GM23338 (cell line): Measurements from ENCODE around the gene DHRS3. TPM values are rescaled to one million over a fixed set of nuclear protein-coding genes. Genes with fewer than 3 reads are reported as not detected.
A peak's percentile ranks its signal among the peaks of the same experiment; 100 is the strongest.

Experiments used
- ATAC-seq: fragments of 200-7000 bp; cut with Tn5 transposase; 3 replicates; pipeline ENCODE4 v1.9.1; 2020
- DNase-seq: peaks from one replicate; pipeline ENCODE4 v3.0.0-alpha.2; 2015; ENCODE audit warnings: low spot score
- H2AFZ ChIP-seq: fragments of 200-600 bp; sonication (generic); 2 replicates; pipeline ENCODE4 v1.8.0; 2016; ENCODE audit warnings: antibody characterized with exemption, mild to moderate bottlenecking, moderate library complexity
- H3F3A ChIP-seq: fragments of 200-600 bp; sonication (generic); replicated peaks from 2 replicates; pipeline ENCODE4 v1.8.0; 2017; ENCODE audit warnings: antibody characterized with exemption, mixed run types, low read depth
- H3K27ac ChIP-seq: fragments of 200-600 bp; sonication (generic); 2 replicates; pipeline ENCODE4 v1.6.1; 2016; ENCODE audit warnings: low read depth
- H3K27me3 ChIP-seq: fragments of 200-600 bp; sonication (generic); 2 replicates; pipeline ENCODE4 v1.8.0; 2016; ENCODE audit warnings: mild to moderate bottlenecking, mixed run types, moderate library complexity; ENCODE audit not compliant: insufficient read depth
- H3K36me3 ChIP-seq: fragments of 200-600 bp; sonication (generic); 2 replicates; pipeline ENCODE4 v1.8.0; 2016; ENCODE audit warnings: mild to moderate bottlenecking; ENCODE audit not compliant: insufficient read depth
- H3K4me1 ChIP-seq: fragments of 200-600 bp; sonication (generic); 2 replicates; pipeline ENCODE4 v1.8.0; 2016; ENCODE audit warnings: mild to moderate bottlenecking, moderate library complexity; ENCODE audit not compliant: insufficient read depth
- H3K4me2 ChIP-seq: fragments of 200-600 bp; sonication (generic); 2 replicates; pipeline ENCODE4 v1.7.1; 2017; ENCODE audit warnings: mixed run types
- H3K4me3 ChIP-seq: fragments of 200-600 bp; sonication (generic); 2 replicates; pipeline ENCODE4 v1.6.1; 2016; ENCODE audit warnings: mixed run types
- H3K79me2 ChIP-seq: fragments of 200-600 bp; sonication (generic); replicated peaks from 2 replicates; pipeline ENCODE4 v1.8.0; 2017; ENCODE audit warnings: mild to moderate bottlenecking; ENCODE audit not compliant: insufficient read depth
- H3K9me2 ChIP-seq: fragments of 200-600 bp; sonication (generic); 2 replicates; pipeline ENCODE4 v1.8.0; 2017; ENCODE audit not compliant: insufficient read depth
- H4K20me1 ChIP-seq: fragments of 200-600 bp; sonication (generic); replicated peaks from 2 replicates; pipeline ENCODE4 v1.8.0; 2017; ENCODE audit warnings: mild to moderate bottlenecking; ENCODE audit not compliant: insufficient read depth
- H3K27ac Mint-ChIP-seq: 2 replicates; pipeline ENCODE4 v1.8.0; 2020; ENCODE audit warnings: inconsistent platforms, mild to moderate bottlenecking, moderate library complexity, mixed read lengths
- H3K27me3 Mint-ChIP-seq: 3 replicates; pipeline ENCODE4 v1.8.0; 2022; ENCODE audit warnings: low read depth, mild to moderate bottlenecking, moderate library complexity, mixed read lengths, inconsistent platforms; ENCODE audit not compliant: insufficient read depth, poor library complexity
- H3K36me3 Mint-ChIP-seq: 3 replicates; pipeline ENCODE4 v1.8.0; 2021; ENCODE audit warnings: low read depth, mild to moderate bottlenecking, inconsistent platforms, moderate library complexity, mixed read lengths
- H3K4me1 Mint-ChIP-seq: 3 replicates; pipeline ENCODE4 v1.8.0; 2020; ENCODE audit warnings: mild to moderate bottlenecking, inconsistent platforms, mixed read lengths
- H3K4me3 Mint-ChIP-seq: 3 replicates; pipeline ENCODE4 v1.8.0; 2021; ENCODE audit warnings: moderate library complexity, mild to moderate bottlenecking, inconsistent platforms, mixed read lengths
- H3K9me3 Mint-ChIP-seq: 3 replicates; pipeline ENCODE4 v1.8.0; 2020; ENCODE audit warnings: moderate library complexity, mild to moderate bottlenecking, inconsistent platforms, mixed read lengths
- EZH2 ChIP-seq: fragments of 200-600 bp; sonication (generic); IDR thresholded peaks from one replicate; pipeline ENCODE4 v1.8.0; 2017; ENCODE audit warnings: antibody characterized with exemption, mild to moderate bottlenecking, low read depth; ENCODE audit not compliant: unreplicated experiment
- EZH2phosphoT487 ChIP-seq: fragments of 200-600 bp; sonication (generic); IDR thresholded peaks from one replicate; pipeline ENCODE4 v1.8.1; 2018; ENCODE audit warnings: antibody characterized with exemption; ENCODE audit not compliant: unreplicated experiment
- JUNB ChIP-seq: IDR thresholded peaks from one replicate; pipeline ENCODE4 v1.6.1; 2016; ENCODE audit warnings: antibody characterized with exemption; ENCODE audit not compliant: unreplicated experiment
- POLR2AphosphoS5 ChIP-seq: IDR thresholded peaks from 2 replicates; pipeline ENCODE4 v1.6.1; 2016; ENCODE audit warnings: antibody characterized with exemption, low read depth
- REST ChIP-seq: IDR thresholded peaks from one replicate; pipeline ENCODE4 v1.6.1; 2018; ENCODE audit warnings: antibody characterized with exemption; ENCODE audit not compliant: unreplicated experiment
- ZNF114 ChIP-seq: fragments of 250-450 bp; sonication (Bioruptor Pico); IDR thresholded peaks from 2 replicates; pipeline ENCODE4 v1.5.0; 2020; ENCODE audit warnings: mild to moderate bottlenecking, moderate library complexity
- polyA plus RNA-seq: library from polyadenylated mRNA; unstranded; fragments of >200 nt; fragmentation: Nextera tagmentation; extraction: Ambion mirVana; gene quantifications from 2 replicates; pipeline ENCODE4 v1.2.1, GENCODE V29; 2016
- total RNA-seq: library from RNA; depleted of rRNA; stranded (reverse); fragments of >200 nt; shearing (Covaris generic); gene quantifications from 2 replicates; pipeline ENCODE4 v1.2.3, GENCODE V29; 2014
- TF ChIP-seq, protein P1 (sequence below): fragments of 250-450 bp; sonication (Bioruptor Pico); IDR thresholded peaks from 2 replicates; pipeline ENCODE4 v1.5.0; 2020; ENCODE audit warnings: mild to moderate bottlenecking, moderate library complexity

The DHRS3 gene
- total and polyA plus RNA-seq, 2 experiments from 2014 or later: 21.0 to 26.0 TPM

GRCh38 chr1:12551584-12551983 is 66.4 kb downstream of the DHRS3 start (continued):
- TF ChIP-seq, protein P1, sequence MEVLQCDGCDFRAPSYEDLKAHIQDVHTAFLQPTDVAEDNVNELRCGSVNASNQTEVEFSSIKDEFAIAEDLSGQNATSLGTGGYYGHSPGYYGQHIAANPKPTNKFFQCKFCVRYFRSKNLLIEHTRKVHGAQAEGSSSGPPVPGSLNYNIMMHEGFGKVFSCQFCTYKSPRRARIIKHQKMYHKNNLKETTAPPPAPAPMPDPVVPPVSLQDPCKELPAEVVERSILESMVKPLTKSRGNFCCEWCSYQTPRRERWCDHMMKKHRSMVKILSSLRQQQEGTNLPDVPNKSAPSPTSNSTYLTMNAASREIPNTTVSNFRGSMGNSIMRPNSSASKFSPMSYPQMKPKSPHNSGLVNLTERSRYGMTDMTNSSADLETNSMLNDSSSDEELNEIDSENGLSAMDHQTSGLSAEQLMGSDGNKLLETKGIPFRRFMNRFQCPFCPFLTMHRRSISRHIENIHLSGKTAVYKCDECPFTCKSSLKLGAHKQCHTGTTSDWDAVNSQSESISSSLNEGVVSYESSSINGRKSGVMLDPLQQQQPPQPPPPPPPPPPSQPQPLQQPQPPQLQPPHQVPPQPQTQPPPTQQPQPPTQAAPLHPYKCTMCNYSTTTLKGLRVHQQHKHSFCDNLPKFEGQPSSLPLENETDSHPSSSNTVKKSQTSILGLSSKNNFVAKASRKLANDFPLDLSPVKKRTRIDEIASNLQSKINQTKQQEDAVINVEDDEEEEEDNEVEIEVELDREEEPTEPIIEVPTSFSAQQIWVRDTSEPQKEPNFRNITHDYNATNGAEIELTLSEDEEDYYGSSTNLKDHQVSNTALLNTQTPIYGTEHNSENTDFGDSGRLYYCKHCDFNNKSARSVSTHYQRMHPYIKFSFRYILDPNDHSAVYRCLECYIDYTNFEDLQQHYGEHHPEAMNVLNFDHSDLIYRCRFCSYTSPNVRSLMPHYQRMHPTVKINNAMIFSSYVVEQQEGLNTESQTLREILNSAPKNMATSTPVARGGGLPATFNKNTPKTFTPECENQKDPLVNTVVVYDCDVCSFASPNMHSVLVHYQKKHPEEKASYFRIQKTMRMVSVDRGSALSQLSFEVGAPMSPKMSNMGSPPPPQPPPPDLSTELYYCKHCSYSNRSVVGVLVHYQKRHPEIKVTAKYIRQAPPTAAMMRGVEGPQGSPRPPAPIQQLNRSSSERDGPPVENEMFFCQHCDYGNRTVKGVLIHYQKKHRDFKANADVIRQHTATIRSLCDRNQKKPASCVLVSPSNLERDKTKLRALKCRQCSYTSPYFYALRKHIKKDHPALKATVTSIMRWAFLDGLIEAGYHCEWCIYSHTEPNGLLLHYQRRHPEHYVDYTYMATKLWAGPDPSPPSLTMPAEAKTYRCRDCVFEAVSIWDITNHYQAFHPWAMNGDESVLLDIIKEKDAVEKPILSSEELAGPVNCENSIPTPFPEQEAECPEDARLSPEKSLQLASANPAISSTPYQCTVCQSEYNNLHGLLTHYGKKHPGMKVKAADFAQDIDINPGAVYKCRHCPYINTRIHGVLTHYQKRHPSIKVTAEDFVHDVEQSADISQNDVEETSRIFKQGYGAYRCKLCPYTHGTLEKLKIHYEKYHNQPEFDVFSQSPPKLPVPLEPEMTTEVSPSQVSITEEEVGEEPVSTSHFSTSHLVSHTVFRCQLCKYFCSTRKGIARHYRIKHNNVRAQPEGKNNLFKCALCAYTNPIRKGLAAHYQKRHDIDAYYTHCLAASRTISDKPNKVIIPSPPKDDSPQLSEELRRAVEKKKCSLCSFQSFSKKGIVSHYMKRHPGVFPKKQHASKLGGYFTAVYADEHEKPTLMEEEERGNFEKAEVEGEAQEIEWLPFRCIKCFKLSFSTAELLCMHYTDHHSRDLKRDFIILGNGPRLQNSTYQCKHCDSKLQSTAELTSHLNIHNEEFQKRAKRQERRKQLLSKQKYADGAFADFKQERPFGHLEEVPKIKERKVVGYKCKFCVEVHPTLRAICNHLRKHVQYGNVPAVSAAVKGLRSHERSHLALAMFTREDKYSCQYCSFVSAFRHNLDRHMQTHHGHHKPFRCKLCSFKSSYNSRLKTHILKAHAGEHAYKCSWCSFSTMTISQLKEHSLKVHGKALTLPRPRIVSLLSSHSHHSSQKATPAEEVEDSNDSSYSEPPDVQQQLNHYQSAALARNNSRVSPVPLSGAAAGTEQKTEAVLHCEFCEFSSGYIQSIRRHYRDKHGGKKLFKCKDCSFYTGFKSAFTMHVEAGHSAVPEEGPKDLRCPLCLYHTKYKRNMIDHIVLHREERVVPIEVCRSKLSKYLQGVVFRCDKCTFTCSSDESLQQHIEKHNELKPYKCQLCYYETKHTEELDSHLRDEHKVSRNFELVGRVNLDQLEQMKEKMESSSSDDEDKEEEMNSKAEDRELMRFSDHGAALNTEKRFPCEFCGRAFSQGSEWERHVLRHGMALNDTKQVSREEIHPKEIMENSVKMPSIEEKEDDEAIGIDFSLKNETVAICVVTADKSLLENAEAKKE: no peak
- TF ChIP-seq POLR2AphosphoS5: no peak

DNA sequence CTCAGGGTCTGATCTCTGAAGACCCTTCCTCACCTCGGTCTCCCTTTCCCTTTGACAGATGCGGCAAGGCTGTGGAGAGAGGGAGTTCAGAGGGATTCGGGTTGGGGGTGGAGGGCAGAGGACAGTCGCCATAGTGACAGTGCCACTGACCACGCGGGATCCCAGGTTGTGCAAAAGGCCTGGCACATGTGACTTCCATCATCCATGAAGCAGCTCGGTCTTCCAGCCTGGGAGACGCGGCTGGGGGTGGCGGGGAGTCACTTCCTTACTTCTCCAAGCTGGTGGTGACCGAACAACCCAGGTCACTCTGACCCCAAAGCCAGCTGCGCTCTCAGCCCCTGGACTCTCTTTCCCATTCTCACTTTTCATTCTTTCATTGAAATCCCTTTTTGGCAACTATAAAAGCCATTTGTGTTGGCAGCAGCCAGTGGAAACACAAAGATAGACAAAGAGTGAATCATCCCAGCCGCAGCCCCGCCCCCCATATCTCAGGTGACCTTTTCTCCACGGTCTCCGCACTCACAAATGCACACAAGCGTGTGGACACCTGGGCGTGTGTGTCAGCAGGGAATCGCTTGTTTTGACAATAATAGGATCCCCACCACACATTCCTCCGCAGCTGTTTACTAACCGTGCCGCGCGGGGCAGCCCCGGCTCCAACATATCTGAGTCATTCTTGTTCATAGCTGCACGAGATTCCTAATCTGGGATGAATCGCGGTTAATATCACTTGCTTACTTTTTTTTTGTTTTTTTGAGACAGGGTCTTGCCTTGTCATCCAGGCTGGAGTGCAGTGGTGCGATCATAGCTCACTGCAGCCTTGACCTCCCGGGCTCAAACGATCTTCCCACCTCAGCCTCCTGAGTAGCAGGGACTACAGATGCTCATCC is 68.3 kb downstream of the DHRS3 start:
- Histone ChIP-seq H3K36me3 (no peaks in the 10 kb centered on the region), H4K20me1 (no peaks in the 10 kb centered on the region), H3K4me3 (no peak overlapping the region), H3K4me1 (no peaks in the 10 kb centered on the region), H3K9me2 (no peaks in the 10 kb centered on the region), H3F3A (no peaks in the 10 kb centered on the region), H3K27ac (no peak overlapping the region), H3K4me2 (no peak overlapping the region), H3K79me2 (no peaks in the 10 kb centered on the region), H2AFZ (peak overlapping the region; percentile 56; the same call in 1 of the 2 replicates), H3K27me3 (no peaks in the 10 kb centered on the region)
- DNase-seq (no peak), ATAC-seq (no peak)
- H3K27me3 Mint-ChIP-seq: peaks cover 18% of the 10 kb centered on the region
- H3K27ac Mint-ChIP-seq: no peak overlapping the region
- peaks cover 15% of the 10 kb centered on the region for H3K4me1 Mint-ChIP-seq
- H3K4me3 Mint-ChIP-seq: no peak overlapping the region; the same call in 2 of the 3 replicates
- no peaks in the 10 kb centered on the region for H3K36me3 Mint-ChIP-seq
- H3K9me3 Mint-ChIP-seq: no peaks in the 10 kb centered on the region
- no peak for TF ChIP-seq REST
- no peak for TF ChIP-seq EZH2phosphoT487
- TF ChIP-seq ZNF114 (CRISPR knock-in tag): no peak
- TF ChIP-seq JUNB: no peak
- no peak for TF ChIP-seq EZH2
